ENCODE measurements around the gene MOB3B. TPM values are rescaled to one million over a fixed set of nuclear protein-coding genes. Genes with fewer than 3 reads are reported as not detected.

MOB3B gene
- polyA plus RNA-seq, 2 of the 4 experiments (the other 2 are of a cell fraction), result 6.0 to 6.4 TPM

DNA sequence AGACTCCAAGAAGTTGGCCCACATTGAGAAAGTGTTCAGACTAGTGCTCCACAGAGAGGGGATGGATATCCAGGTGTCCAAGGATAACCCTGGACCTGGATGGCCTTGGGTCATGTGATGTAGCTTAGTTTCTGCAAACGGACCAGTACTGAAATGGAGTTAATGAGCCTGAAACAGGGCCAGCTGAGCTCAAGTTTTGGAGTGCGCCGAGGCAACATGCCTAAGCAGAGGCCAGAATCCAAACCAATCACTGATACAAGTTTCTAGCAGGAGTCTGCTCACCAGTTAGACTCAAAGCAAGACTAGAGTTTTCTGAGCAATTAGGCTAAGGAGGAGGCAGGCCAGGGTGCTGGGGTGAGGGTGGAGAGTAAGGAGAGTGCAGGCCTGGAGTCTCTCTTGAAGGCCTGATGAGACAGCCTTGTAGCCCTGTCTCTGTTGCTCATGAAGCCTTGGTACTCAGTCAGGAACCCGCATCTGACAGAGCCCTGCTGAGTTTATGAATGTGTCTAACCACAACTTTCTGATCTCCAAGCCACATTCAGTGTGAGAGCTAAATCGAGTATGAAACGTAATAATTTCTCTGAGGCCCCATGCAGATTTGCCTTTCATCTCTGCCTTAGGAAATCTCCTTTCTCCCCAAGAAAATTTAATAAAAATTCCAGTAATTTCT, 163.8 kb downstream of the MOB3B start:
- 69% methylated on average over 6 of the region's 6 CpGs for WGBS (ENCODE audit: missing lambda C conversion rate)
- CTCF ChIA-PET, result interaction anchor here (1.3 kb wide), 1 partner anchor 183 kb away, joined by 3 read pairs; no protein-coding TSS in a partner anchor
- no peak for FAIRE-seq
- no peak overlapping the region for H3K4me2 ChIP-seq
- peaks cover 2% of the 10 kb centered on the region; the same call in 2 of the 3 replicates for H3K4me1 ChIP-seq
- POLR2A ChIA-PET, result no interaction called here
- TF ChIP-seq SMC3 (IDR thresholded peaks at IDR 0.05) (no peak), HOXB5 (CRISPR knock-in tag; IDR thresholded peaks at IDR 0.05) (no peak), HOXB13 (CRISPR knock-in tag; IDR thresholded peaks at IDR 0.05; ENCODE audit: low read depth) (no peak), RAD21 (conservative IDR thresholded peaks at IDR 0.05 in 1 of 2, IDR thresholded peaks at IDR 0.05 in 1 of 2) (no peak), CHD4 (IDR thresholded peaks at IDR 0.05; ENCODE audit: borderline replicate concordance) (no peak), CBX2 (IDR thresholded peaks at IDR 0.05; ENCODE audit: borderline replicate concordance, low read depth) (no peak), NPAS2 (CRISPR knock-in tag; IDR thresholded peaks at IDR 0.05; ENCODE audit: borderline replicate concordance) (no peak), MAZ (IDR thresholded peaks at IDR 0.05; ENCODE audit: borderline replicate concordance, low read depth, low read length) (no peak), BHLHE40 (IDR thresholded peaks at IDR 0.05; ENCODE audit: low read depth, low read length) (no peak), ZFP36 (IDR thresholded peaks at IDR 0.05; ENCODE audit: borderline replicate concordance, partially characterized antibody) (no peak), RARB (CRISPR knock-in tag; IDR thresholded peaks at IDR 0.05) (no peak)
- TF ChIP-seq, protein P1, sequence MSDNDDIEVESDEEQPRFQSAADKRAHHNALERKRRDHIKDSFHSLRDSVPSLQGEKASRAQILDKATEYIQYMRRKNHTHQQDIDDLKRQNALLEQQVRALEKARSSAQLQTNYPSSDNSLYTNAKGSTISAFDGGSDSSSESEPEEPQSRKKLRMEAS (IDR thresholded peaks at IDR 0.05), result no peak
- DNase-seq (ENCODE audit: low read depth in 1 of 2, low spot score in 1 of 2), result no peak
- ATAC-seq, result no peak
- peak overlapping the region in 1 of 2 experiments; percentile 6; a peak in 1 of 6 replicates for H3K27ac ChIP-seq
- H3K4me3 ChIP-seq, result no peak overlapping the region
- no peaks in the 10 kb centered on the region for H3K9me3 ChIP-seq

DNA sequence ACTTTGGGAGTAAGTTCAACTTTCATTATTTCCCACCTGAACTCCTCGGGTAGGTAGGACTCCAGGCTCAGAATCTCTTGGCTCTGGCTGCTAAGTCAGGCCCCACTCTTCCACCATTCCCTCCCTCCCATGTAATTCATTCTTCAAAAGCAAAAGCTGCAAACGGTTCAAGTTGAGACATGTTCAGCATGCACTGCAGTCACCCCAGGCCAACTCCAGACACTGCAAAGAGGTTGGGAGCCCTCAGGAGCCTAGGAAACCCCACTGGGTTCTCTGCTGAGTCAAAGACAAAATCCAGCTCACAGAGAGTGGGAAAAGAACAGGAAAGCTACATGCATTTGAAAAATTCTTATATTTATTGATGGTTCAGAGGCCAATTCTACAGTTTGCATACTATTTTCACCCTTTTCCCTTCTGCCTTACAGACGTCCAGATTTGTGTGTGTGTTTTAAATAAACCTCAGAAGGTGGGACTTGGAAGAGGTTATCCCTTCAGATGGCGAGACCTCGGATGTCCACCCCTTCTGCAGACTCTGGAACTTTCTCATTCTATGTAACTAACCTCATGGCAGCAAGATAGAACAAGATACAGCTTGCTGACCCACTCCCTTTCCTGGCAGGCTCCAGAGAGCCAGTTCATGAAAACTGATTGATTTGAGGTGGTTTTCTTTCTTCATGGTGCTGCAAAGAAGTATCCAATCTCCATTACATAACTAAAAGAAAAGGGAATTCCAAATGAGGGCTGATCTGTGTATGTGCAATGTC, 167.0 kb downstream of the MOB3B start:
- TF ChIP-seq POLR2A (IDR thresholded peaks at IDR 0.05; ENCODE audit: low read length), result no peak
- TF ChIP-seq ZFP36 (IDR thresholded peaks at IDR 0.05; ENCODE audit: borderline replicate concordance, partially characterized antibody), result no peak
- no peak for TF ChIP-seq NR3C1 (IDR thresholded peaks at IDR 0.05)
- no peak for TF ChIP-seq ZC3H11A (IDR thresholded peaks at IDR 0.05)
- TF ChIP-seq, protein P2, sequence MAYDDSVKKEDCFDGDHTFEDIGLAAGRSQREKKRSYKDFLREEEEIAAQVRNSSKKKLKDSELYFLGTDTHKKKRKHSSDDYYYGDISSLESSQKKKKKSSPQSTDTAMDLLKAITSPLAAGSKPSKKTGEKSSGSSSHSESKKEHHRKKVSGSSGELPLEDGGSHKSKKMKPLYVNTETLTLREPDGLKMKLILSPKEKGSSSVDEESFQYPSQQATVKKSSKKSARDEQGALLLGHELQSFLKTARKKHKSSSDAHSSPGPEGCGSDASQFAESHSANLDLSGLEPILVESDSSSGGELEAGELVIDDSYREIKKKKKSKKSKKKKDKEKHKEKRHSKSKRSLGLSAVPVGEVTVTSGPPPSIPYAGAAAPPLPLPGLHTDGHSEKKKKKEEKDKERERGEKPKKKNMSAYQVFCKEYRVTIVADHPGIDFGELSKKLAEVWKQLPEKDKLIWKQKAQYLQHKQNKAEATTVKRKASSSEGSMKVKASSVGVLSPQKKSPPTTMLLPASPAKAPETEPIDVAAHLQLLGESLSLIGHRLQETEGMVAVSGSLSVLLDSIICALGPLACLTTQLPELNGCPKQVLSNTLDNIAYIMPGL (CRISPR knock-in tag; IDR thresholded peaks at IDR 0.05; ENCODE audit: borderline replicate concordance), result no peak
- TF ChIP-seq, protein P3, sequence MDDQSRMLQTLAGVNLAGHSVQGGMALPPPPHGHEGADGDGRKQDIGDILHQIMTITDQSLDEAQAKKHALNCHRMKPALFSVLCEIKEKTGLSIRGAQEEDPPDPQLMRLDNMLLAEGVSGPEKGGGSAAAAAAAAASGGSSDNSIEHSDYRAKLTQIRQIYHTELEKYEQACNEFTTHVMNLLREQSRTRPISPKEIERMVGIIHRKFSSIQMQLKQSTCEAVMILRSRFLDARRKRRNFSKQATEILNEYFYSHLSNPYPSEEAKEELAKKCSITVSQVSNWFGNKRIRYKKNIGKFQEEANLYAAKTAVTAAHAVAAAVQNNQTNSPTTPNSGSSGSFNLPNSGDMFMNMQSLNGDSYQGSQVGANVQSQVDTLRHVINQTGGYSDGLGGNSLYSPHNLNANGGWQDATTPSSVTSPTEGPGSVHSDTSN (IDR thresholded peaks at IDR 0.05), result no peak
- TF ChIP-seq CBX8 (IDR thresholded peaks at IDR 0.05), result no peak
- TF ChIP-seq ZSCAN20 (CRISPR knock-in tag; IDR thresholded peaks at IDR 0.05), result no peak
- no peak for TF ChIP-seq HDAC2 (IDR thresholded peaks at IDR 0.05)
- TF ChIP-seq KDM1A (IDR thresholded peaks at IDR 0.05; ENCODE audit: low read depth), result no peak
- no peak for FAIRE-seq
- ATAC-seq, result no peak
- H3K4me3 ChIP-seq, result no peak overlapping the region
- ChIA-PET CTCF (interaction anchor here (1.0 to 1.4 kb wide), 5 partner anchors 8 to 167 kb away, joined by 3 to 5 read pairs (median 3); partner anchors contain the start of gene MOB3B), POLR2A (no interaction called here)
- no peak for DNase-seq (ENCODE audit: low read depth in 1 of 2, low spot score in 1 of 2)
- no peaks in the 10 kb centered on the region for H3K4me1 ChIP-seq
- H3K27ac ChIP-seq, result peak overlapping the region in 1 of 2 experiments; percentile 43; a peak in 2 of 6 replicates
- no peaks in the 10 kb centered on the region for H3K9me3 ChIP-seq
- no peak overlapping the region for H3K4me2 ChIP-seq
- WGBS (ENCODE audit: missing lambda C conversion rate), result 52% methylated on average over 5 of the region's 5 CpGs
